DMS153 treated with DMSO at 0.1 percent for 48 hours (cell line): ENCODE measurements around the gene HSF5.

Source experiments
- DNase-seq: peaks from one replicate; lab custom pipeline; 2025; ENCODE audit not compliant: unreplicated experiment; lab: John Stamatoyannopoulos, UW

The HSF5 gene

DNA sequence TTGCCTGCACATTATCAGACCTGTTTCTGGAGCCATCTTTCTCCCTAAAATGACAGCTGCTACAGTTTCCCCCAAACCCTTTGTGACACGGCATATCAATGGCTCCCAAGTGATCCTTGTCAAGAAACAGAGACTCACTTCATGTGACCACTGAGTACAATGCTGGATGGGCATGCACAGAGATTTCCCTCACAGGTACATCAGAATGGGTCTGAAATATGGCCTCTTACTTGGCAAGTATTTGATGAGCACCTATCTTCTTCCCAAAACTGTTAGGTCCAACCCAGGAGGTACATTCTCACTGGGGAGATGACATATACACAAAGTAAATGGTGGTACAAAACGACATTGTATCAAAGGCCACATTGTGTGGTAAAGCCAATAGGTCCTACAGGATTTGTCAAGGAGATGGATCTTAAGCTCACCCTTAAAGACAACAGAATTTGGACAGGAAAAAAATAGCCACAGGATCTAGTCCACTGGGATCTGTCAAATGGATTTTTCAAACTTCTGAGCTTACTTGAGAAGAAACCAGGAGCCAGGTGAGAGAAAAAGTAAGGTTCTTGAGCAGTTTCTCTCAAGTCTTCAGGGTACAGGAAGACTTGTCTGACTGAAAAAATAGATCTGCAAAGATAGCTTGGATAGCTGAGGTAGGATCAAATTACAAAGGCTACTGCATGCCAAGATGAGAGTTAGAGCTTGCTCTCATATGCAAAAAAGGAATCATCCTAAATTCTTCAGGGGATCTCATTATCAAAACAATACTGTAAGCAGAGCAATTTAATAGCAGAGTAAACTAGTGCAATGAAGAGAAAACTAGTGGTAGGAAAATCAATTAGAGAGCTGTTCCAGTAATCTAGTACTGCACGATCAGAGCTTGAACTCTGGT lies 99.7 kb downstream of the HSF5 start:
- no peak for DNase-seq

GRCh38 chr17:58387834-58388233 lies 100.4 kb downstream of the HSF5 start:
- DNase-seq: no peak

DNA sequence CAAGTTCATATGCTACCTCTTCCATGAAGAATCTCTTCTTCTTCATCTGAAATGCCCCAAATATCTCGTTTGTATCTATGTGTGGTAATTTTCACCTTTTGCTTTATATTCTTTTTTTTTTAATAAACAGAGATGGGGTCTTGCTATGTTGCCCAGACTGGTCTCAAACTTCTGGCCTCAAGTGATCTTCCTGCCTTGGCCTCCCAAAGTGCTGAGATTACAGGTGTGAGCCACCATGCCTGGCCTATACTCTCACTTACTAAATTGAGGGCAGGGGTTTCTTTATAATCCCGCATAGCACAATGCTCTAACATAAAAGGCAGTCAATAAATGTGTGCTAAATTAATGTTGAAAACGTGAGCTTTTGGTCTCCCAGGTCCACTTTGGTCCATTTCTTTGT lies 101.5 kb downstream of the HSF5 start:
- DNase-seq: no peak

- DNase-seq: no peak
These were observed 102.8 kb downstream of the HSF5 start for GRCh38 chr17:58385359-58385899.

- no peak for DNase-seq
These were observed 103.3 kb downstream of the HSF5 start for GRCh38 chr17:58384897-58385296.

DNA sequence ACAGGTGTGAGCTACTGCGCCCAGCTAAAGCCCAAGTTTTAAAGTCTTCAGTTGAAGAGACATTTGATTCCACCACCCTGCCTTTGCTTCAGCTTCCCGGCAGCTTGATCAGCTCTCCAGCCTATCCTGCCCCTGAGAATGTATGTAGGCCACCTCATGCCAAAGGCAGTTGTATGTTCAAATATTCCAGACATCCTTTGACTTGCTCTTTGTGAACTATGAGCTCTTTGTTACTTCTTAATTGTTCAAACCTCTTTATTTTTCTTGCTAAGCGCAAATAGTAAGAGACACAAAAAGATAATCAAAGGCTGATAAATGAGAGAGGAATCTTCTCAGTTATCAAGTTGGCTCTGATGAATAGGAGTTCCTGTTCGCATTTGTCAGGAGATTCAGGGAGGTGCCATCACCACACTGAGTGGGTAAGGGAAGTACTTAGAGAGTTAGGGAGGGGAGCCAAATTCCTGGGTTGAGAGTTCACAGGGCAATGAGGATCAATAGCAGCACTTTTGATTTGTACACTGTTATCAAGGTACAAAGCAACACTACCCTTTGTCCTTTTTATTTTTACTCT lies 104.2 kb downstream of the HSF5 start:
- DNase-seq: no peak

DNA sequence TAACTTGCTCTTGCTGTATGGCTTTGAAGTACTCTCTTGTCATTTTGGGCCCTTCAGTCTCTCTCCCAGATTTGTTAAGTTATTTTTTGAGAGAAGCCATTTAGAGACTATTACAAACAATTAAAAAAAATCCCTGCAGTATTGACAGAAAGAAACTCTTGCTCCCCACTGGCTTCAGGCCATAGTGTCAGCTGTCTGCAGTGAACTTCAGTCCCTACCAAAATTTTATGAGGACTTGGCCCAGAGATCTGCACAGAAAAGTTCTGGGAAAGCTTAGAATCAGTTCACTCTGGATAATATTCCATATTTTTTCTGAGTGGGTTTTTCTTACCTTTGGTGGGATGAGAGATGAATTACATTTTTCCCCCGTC lies 105.4 kb downstream of the HSF5 start:
- DNase-seq: no peak

GRCh38 chr17:58382108-58382871 lies 105.9 kb downstream of the HSF5 start:
- DNase-seq: no peak

- DNase-seq: no peak
These were observed 106.8 kb downstream of the HSF5 start for GRCh38 chr17:58381124-58382035.

- no peak for DNase-seq
These were observed 107.7 kb downstream of the HSF5 start for GRCh38 chr17:58380207-58381123.

- DNase-seq: no peak
These were observed 108.7 kb downstream of the HSF5 start for GRCh38 chr17:58379511-58379824.

DNA sequence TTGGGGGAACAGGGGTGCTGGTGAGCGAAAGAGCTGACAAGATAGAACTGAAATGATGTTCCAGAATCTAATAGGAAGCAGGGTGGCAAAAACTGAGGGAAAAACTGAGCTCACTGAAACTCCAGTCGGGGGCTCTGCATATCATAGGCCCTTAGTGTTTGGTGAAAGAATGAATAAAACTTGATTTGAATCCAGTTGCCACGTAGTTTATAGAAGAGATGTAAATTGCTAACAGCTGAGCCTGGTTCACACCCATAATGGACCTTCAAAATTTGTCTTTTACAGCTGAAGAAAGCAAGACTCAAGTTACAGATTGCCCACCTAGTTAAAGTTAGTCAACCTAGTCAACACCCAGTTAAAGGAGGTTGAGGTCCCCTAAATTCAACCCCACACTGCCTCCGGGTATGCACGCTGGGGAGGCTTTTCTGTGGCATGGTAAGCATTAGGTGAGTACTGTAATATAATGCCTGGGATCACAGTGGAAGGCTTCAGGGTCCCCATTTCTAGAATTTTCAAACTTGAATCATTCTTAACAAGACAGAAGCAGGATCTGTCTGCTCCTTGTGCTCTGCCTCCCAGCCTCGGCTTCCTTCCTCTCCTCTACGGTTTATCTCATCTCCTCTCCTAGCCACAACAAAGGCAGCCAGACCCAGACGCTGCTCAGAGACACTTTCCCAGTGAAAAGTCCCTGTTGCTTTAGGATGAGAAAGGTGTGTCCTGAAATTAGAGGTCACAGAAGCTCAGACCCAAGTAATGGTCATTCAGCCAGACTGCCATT lies 109.3 kb downstream of the HSF5 start:
- DNase-seq: no peak

- no peak for DNase-seq
These were observed 110.5 kb downstream of the HSF5 start for GRCh38 chr17:58377661-58378060.

DNA sequence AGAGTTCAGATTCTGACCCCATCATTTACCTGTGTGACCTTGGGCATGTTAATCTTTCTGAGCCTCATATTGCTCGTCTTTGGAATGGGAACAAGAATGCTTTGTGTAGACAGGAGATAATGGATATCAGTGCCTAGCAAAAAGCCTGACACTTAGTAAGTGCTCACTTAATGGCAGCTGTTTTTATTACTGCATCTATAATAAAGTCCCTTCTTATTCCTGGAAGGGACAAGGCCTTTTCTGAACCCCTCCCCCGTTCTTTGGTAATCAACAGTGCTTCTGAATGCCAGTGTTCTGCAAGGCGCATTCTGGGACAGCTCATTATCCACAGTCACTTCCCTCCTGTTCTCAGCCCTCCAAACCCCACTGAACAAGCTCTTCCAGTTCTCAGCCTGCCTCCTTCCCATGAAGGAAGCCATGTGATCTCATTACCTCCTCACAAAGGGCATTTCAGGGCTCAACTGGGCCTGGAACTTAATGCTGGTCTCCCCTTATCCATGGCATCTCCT lies 111.1 kb downstream of the HSF5 start:
- DNase-seq: no peak

GRCh38 chr17:58376472-58377000 lies 111.7 kb downstream of the HSF5 start:
- DNase-seq: no peak

DNA sequence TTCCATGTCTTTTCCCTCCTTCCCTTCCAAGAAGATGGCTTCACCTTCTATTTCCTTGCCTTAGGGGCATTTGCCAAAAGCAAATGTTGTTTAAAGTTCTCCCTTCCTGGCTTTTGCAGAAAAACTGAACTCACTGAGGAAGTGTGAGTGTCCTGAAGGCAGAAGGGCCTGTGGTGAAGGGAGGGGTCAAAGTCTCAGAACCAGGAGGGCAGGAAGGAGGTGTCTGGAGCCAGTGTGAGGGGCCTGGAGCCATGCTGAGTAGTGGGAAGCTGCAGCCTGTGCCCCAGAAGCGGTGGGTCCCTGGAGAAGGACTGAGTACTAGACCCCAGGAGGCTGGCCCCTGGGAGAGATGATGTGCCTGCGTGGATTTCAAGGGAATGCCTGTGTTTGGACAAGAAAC lies 112.4 kb downstream of the HSF5 start:
- no peak for DNase-seq

DNA sequence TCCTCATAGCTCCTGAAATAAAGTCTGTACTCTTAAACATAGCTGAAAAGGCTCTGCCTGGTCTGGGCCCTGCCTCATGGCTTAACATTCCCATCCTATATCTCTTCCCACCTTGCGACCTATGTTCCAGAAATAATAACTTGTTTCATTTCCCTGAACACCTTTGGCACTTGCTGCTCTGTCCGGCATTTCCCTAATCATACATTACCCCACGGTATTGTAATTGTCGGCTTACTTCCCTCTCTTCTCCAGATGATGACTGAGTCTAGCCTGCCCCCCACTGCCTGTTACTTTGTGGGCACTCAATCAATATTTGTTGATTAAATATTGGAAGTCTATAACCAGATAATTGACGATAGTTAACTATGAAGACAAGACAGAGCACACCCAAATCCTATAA lies 113.0 kb downstream of the HSF5 start:
- no peak for DNase-seq

GRCh38 chr17:58373923-58374322 lies 114.3 kb downstream of the HSF5 start:
- no peak for DNase-seq

GRCh38 chr17:58373003-58373402 lies 115.2 kb downstream of the HSF5 start:
- DNase-seq: no peak
